ENCODE measurements around the gene TENM3. TPM values are rescaled to one million over a fixed set of nuclear protein-coding genes. Genes with fewer than 3 reads are reported as not detected.

Gene TENM3
- total RNA-seq, 1 experiment from 2014 or later = 71.0 TPM

DNA sequence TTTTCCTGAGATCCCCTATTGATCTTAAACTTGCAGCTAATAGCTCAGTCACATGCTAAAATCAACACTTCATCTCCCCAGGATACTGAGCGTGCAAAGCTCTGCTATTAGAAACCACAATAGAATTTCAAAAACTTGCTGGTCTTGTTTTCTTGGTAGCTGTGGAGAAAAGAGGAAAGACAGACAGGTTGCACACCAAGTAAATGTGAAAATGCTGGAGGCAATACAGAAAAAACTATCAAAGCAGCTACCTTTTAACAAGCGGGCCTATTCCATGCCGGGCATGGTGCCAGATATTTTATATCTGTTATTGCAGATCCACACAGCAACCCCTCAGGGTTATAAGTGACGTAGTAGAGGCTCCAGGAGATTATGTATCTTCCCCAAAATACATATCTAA is 502.0 kb downstream of the TENM3 start:
- Mint-ChIP-seq H3K4me1 (peaks cover 7% of the 10 kb centered on the region), H3K36me3 (peaks cover 12% of the 10 kb centered on the region), H3K9me3 (no peaks in the 10 kb centered on the region), H3K4me3 (no peak overlapping the region), H3K27ac (no peak overlapping the region), H3K27me3 (ENCODE audit: low read depth) (no peaks in the 10 kb centered on the region)
- ChIA-PET POLR2A (no interaction called here), CTCF (no interaction called here)
- TF ChIP-seq OVOL2 (CRISPR knock-in tag; IDR thresholded peaks at IDR 0.05; ENCODE audit: borderline replicate concordance) (no peak), EMX1 (CRISPR knock-in tag; IDR thresholded peaks at IDR 0.05) (no peak)
- TF ChIP-seq, protein P1, sequence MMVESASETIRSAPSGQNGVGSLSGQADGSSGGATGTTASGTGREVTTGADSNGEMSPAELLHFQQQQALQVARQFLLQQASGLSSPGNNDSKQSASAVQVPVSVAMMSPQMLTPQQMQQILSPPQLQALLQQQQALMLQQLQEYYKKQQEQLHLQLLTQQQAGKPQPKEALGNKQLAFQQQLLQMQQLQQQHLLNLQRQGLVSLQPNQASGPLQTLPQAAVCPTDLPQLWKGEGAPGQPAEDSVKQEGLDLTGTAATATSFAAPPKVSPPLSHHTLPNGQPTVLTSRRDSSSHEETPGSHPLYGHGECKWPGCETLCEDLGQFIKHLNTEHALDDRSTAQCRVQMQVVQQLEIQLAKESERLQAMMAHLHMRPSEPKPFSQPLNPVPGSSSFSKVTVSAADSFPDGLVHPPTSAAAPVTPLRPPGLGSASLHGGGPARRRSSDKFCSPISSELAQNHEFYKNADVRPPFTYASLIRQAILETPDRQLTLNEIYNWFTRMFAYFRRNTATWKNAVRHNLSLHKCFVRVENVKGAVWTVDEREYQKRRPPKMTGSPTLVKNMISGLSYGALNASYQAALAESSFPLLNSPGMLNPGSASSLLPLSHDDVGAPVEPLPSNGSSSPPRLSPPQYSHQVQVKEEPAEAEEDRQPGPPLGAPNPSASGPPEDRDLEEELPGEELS (CRISPR knock-in tag; IDR thresholded peaks at IDR 0.05) = no peak
- TF ChIP-seq, protein P2, sequence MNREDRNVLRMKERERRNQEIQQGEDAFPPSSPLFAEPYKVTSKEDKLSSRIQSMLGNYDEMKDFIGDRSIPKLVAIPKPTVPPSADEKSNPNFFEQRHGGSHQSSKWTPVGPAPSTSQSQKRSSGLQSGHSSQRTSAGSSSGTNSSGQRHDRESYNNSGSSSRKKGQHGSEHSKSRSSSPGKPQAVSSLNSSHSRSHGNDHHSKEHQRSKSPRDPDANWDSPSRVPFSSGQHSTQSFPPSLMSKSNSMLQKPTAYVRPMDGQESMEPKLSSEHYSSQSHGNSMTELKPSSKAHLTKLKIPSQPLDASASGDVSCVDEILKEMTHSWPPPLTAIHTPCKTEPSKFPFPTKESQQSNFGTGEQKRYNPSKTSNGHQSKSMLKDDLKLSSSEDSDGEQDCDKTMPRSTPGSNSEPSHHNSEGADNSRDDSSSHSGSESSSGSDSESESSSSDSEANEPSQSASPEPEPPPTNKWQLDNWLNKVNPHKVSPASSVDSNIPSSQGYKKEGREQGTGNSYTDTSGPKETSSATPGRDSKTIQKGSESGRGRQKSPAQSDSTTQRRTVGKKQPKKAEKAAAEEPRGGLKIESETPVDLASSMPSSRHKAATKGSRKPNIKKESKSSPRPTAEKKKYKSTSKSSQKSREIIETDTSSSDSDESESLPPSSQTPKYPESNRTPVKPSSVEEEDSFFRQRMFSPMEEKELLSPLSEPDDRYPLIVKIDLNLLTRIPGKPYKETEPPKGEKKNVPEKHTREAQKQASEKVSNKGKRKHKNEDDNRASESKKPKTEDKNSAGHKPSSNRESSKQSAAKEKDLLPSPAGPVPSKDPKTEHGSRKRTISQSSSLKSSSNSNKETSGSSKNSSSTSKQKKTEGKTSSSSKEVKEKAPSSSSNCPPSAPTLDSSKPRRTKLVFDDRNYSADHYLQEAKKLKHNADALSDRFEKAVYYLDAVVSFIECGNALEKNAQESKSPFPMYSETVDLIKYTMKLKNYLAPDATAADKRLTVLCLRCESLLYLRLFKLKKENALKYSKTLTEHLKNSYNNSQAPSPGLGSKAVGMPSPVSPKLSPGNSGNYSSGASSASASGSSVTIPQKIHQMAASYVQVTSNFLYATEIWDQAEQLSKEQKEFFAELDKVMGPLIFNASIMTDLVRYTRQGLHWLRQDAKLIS (CRISPR knock-in tag; IDR thresholded peaks at IDR 0.05; ENCODE audit: borderline replicate concordance) = no peak
- DNase-seq (ENCODE audit: low spot score) (no peak), ATAC-seq (no peak)

DNA sequence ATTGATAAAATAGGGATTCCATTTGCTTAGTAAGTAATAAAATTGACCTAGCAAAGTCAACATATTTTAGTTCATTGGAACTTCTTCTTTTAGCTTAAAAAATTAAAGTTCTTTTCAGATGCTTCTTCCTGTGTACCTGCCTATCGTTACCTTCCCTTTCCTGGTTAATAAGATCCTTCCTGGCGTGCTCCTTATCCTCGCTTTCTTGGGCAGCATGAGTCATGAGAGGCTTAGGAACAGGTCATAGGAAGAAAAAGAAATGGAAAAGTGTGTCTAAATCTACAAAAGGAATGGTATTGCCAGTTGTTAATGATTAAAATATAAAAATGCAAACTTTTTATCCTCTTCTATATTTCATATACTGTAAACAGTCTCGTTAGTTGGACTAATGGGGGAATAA is 503.7 kb downstream of the TENM3 start:
- Mint-ChIP-seq H3K4me1 (peaks cover 10% of the 10 kb centered on the region), H3K27me3 (ENCODE audit: low read depth) (no peaks in the 10 kb centered on the region), H3K36me3 (peaks cover 12% of the 10 kb centered on the region), H3K4me3 (no peak overlapping the region), H3K9me3 (no peaks in the 10 kb centered on the region), H3K27ac (no peak overlapping the region)
- ChIA-PET POLR2A (no interaction called here), CTCF (no interaction called here)
- ATAC-seq (no peak), DNase-seq (ENCODE audit: low spot score) (no peak)
- TF ChIP-seq, protein P3, sequence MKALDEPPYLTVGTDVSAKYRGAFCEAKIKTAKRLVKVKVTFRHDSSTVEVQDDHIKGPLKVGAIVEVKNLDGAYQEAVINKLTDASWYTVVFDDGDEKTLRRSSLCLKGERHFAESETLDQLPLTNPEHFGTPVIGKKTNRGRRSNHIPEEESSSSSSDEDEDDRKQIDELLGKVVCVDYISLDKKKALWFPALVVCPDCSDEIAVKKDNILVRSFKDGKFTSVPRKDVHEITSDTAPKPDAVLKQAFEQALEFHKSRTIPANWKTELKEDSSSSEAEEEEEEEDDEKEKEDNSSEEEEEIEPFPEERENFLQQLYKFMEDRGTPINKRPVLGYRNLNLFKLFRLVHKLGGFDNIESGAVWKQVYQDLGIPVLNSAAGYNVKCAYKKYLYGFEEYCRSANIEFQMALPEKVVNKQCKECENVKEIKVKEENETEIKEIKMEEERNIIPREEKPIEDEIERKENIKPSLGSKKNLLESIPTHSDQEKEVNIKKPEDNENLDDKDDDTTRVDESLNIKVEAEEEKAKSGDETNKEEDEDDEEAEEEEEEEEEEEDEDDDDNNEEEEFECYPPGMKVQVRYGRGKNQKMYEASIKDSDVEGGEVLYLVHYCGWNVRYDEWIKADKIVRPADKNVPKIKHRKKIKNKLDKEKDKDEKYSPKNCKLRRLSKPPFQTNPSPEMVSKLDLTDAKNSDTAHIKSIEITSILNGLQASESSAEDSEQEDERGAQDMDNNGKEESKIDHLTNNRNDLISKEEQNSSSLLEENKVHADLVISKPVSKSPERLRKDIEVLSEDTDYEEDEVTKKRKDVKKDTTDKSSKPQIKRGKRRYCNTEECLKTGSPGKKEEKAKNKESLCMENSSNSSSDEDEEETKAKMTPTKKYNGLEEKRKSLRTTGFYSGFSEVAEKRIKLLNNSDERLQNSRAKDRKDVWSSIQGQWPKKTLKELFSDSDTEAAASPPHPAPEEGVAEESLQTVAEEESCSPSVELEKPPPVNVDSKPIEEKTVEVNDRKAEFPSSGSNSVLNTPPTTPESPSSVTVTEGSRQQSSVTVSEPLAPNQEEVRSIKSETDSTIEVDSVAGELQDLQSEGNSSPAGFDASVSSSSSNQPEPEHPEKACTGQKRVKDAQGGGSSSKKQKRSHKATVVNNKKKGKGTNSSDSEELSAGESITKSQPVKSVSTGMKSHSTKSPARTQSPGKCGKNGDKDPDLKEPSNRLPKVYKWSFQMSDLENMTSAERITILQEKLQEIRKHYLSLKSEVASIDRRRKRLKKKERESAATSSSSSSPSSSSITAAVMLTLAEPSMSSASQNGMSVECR (CRISPR knock-in tag; IDR thresholded peaks at IDR 0.05; ENCODE audit: borderline replicate concordance) = no peak
- no peak for TF ChIP-seq SMAD3 (CRISPR knock-in tag; IDR thresholded peaks at IDR 0.05; ENCODE audit: borderline replicate concordance)

DNA sequence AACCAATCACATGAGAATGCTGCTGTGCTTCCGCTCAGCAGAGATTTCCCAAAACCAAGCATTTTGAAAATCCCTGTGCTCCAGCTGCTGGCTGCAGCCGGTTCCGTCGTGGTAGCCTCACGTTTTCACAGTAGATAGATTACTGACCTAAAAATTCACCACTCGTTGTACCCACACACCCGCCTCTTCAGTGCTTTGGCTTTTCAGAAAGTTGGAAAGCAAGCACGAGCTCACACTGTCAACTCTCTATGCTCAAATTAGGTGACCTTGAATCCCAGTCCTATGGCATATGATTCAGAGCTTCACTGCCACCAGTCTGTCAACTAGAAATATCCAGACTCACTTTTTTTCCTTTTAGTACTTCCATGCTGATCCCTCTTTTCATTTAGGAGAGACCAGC is 505.1 kb downstream of the TENM3 start:
- H3K4me3 Mint-ChIP-seq = no peak overlapping the region
- H3K4me1 Mint-ChIP-seq = peaks cover 15% of the 10 kb centered on the region
- H3K9me3 Mint-ChIP-seq = no peaks in the 10 kb centered on the region
- H3K36me3 Mint-ChIP-seq = peaks cover 9% of the 10 kb centered on the region
- DNase-seq (ENCODE audit: low spot score) = no peak
- ChIA-PET CTCF (no interaction called here), POLR2A (no interaction called here)
- no peak for ATAC-seq
- no peak overlapping the region for H3K27ac Mint-ChIP-seq
- H3K27me3 Mint-ChIP-seq (ENCODE audit: low read depth) = no peaks in the 10 kb centered on the region
- TF ChIP-seq, protein P4, sequence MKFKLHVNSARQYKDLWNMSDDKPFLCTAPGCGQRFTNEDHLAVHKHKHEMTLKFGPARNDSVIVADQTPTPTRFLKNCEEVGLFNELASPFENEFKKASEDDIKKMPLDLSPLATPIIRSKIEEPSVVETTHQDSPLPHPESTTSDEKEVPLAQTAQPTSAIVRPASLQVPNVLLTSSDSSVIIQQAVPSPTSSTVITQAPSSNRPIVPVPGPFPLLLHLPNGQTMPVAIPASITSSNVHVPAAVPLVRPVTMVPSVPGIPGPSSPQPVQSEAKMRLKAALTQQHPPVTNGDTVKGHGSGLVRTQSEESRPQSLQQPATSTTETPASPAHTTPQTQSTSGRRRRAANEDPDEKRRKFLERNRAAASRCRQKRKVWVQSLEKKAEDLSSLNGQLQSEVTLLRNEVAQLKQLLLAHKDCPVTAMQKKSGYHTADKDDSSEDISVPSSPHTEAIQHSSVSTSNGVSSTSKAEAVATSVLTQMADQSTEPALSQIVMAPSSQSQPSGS (CRISPR knock-in tag; IDR thresholded peaks at IDR 0.05; ENCODE audit: borderline replicate concordance, low read depth) = no peak
- TF ChIP-seq, protein P5, sequence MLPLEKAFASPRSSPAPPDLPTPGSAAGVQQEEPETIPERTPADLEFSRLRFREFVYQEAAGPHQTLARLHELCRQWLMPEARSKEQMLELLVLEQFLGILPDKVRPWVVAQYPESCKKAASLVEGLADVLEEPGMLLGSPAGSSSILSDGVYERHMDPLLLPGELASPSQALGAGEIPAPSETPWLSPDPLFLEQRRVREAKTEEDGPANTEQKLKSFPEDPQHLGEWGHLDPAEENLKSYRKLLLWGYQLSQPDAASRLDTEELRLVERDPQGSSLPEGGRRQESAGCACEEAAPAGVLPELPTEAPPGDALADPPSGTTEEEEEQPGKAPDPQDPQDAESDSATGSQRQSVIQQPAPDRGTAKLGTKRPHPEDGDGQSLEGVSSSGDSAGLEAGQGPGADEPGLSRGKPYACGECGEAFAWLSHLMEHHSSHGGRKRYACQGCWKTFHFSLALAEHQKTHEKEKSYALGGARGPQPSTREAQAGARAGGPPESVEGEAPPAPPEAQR (CRISPR knock-in tag; IDR thresholded peaks at IDR 0.05) = no peak
- TF ChIP-seq, protein P6, sequence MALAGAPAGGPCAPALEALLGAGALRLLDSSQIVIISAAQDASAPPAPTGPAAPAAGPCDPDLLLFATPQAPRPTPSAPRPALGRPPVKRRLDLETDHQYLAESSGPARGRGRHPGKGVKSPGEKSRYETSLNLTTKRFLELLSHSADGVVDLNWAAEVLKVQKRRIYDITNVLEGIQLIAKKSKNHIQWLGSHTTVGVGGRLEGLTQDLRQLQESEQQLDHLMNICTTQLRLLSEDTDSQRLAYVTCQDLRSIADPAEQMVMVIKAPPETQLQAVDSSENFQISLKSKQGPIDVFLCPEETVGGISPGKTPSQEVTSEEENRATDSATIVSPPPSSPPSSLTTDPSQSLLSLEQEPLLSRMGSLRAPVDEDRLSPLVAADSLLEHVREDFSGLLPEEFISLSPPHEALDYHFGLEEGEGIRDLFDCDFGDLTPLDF (CRISPR knock-in tag; IDR thresholded peaks at IDR 0.05) = no peak
- no peak for TF ChIP-seq CREM (CRISPR knock-in tag; IDR thresholded peaks at IDR 0.05)
- TF ChIP-seq TP53 (CRISPR knock-in tag; IDR thresholded peaks at IDR 0.05) = no peak
- TF ChIP-seq, protein P7, sequence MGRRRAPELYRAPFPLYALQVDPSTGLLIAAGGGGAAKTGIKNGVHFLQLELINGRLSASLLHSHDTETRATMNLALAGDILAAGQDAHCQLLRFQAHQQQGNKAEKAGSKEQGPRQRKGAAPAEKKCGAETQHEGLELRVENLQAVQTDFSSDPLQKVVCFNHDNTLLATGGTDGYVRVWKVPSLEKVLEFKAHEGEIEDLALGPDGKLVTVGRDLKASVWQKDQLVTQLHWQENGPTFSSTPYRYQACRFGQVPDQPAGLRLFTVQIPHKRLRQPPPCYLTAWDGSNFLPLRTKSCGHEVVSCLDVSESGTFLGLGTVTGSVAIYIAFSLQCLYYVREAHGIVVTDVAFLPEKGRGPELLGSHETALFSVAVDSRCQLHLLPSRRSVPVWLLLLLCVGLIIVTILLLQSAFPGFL (CRISPR knock-in tag; IDR thresholded peaks at IDR 0.05; ENCODE audit: borderline replicate concordance) = no peak
- TF ChIP-seq ZBTB21 (CRISPR knock-in tag; IDR thresholded peaks at IDR 0.05; ENCODE audit: borderline replicate concordance) = no peak
- TF ChIP-seq ZNF219 (CRISPR knock-in tag; IDR thresholded peaks at IDR 0.05; ENCODE audit: borderline replicate concordance) = no peak
- TF ChIP-seq CREB1 (CRISPR knock-in tag; IDR thresholded peaks at IDR 0.05) = no peak
- no peak for TF ChIP-seq FOXK1 (CRISPR knock-in tag; IDR thresholded peaks at IDR 0.05)
- TF ChIP-seq ZNF263 (CRISPR knock-in tag; IDR thresholded peaks at IDR 0.05; ENCODE audit: low read depth) = no peak
